H9 (cell line): ENCODE data around the gene NHLRC1. TPM values are rescaled to one million over a fixed set of nuclear protein-coding genes. Genes with fewer than 3 reads are reported as not detected.

ENCODE experiments used
- DNase-seq: peaks from one replicate; pipeline ENCODE4 v3.0.0-alpha.2; 2017
- H2AFZ ChIP-seq: one replicate; pipeline ENCODE4 v1.6.1; 2013; ENCODE audit warnings: mild to moderate bottlenecking, low read length, control low read depth, moderate library complexity
- H2AK5ac ChIP-seq: 2 replicates; pipeline ENCODE4 v1.6.1; 2013; ENCODE audit warnings: low read length, control low read depth, mixed read lengths; ENCODE audit not compliant: insufficient read length
- H2BK120ac ChIP-seq: one replicate; pipeline ENCODE4 v1.6.1; 2013; ENCODE audit warnings: low read depth, mild to moderate bottlenecking, low read length, control low read depth, inconsistent platforms; ENCODE audit not compliant: poor library complexity, severe bottlenecking
- H2BK12ac ChIP-seq: 2 replicates; pipeline ENCODE4 v1.6.1; 2013; ENCODE audit warnings: low read length, control low read depth, mixed read lengths, low read depth; ENCODE audit not compliant: insufficient read length
- H2BK15ac ChIP-seq: 2 replicates; pipeline ENCODE4 v1.6.1; 2013; ENCODE audit warnings: low read depth, low read length, control low read depth
- H2BK20ac ChIP-seq: one replicate; pipeline ENCODE4 v1.6.1; 2013; ENCODE audit warnings: low read depth, mild to moderate bottlenecking, low read length, control low read depth, inconsistent platforms; ENCODE audit not compliant: poor library complexity, severe bottlenecking
- H2BK5ac ChIP-seq: 2 replicates; pipeline ENCODE4 v1.6.1; 2013; ENCODE audit warnings: low read length, control low read depth, mixed read lengths; ENCODE audit not compliant: insufficient read length
- H3K14ac ChIP-seq: 2 replicates; pipeline ENCODE4 v1.6.1; 2013; ENCODE audit warnings: low read length, control low read depth; ENCODE audit not compliant: insufficient read depth
- H3K18ac ChIP-seq: 2 replicates; pipeline ENCODE4 v1.6.1; 2013; ENCODE audit warnings: low read depth, mild to moderate bottlenecking, mixed read lengths, low read length, control low read depth; ENCODE audit not compliant: insufficient read length
- H3K23ac ChIP-seq: 2 replicates; pipeline ENCODE4 v1.6.1; 2013; ENCODE audit warnings: low read length, control low read depth, mixed read lengths, low read depth; ENCODE audit not compliant: insufficient read length
- H3K23me2 ChIP-seq: 2 replicates; pipeline ENCODE4 v1.6.1; 2013; ENCODE audit warnings: low read depth, mild to moderate bottlenecking, mixed read lengths, low read length, control low read depth; ENCODE audit not compliant: insufficient read length, poor library complexity, severe bottlenecking
- H3K27ac ChIP-seq: 2 replicates; pipeline ENCODE4 v1.5.1; 2013; ENCODE audit warnings: low read length, control low read depth, mixed read lengths, low read depth; ENCODE audit not compliant: insufficient read length
- H3K27me3 ChIP-seq: 2 replicates; pipeline ENCODE4 v1.6.1; 2013; ENCODE audit warnings: low read length, control low read depth, inconsistent platforms; ENCODE audit not compliant: insufficient read depth
- H3K4ac ChIP-seq: 2 replicates; pipeline ENCODE4 v1.6.1; 2013; ENCODE audit warnings: low read depth, mild to moderate bottlenecking, control low read depth, inconsistent platforms, low read length, moderate library complexity
- H3K4me1 ChIP-seq: 2 replicates; pipeline ENCODE4 v1.6.1; 2013; ENCODE audit warnings: low read length, control low read depth, inconsistent platforms; ENCODE audit not compliant: insufficient read depth
- H3K4me2 ChIP-seq: 2 replicates; pipeline ENCODE4 v1.6.1; 2013; ENCODE audit warnings: low read length, control low read depth, mixed read lengths; ENCODE audit not compliant: insufficient read length, insufficient read depth
- H3K56ac ChIP-seq: 2 replicates; pipeline ENCODE4 v1.6.1; 2013; ENCODE audit warnings: low read depth, mild to moderate bottlenecking, mixed read lengths, low read length, control low read depth; ENCODE audit not compliant: insufficient read length
- H3K79me1 ChIP-seq: 2 replicates; pipeline ENCODE4 v1.6.1; 2013; ENCODE audit warnings: low read depth, mild to moderate bottlenecking, moderate library complexity, low read length, control low read depth, inconsistent platforms; ENCODE audit not compliant: insufficient read depth, poor library complexity, severe bottlenecking
- H3K79me2 ChIP-seq: 2 replicates; pipeline ENCODE4 v1.6.1; 2013; ENCODE audit warnings: low read length, control low read depth, inconsistent platforms; ENCODE audit not compliant: insufficient read depth
- H3K9ac ChIP-seq: 2 replicates; pipeline ENCODE4 v1.6.1; 2013; ENCODE audit warnings: low read length, control low read depth, mixed read lengths; ENCODE audit not compliant: insufficient read length; ENCODE audit errors: extremely low read depth
- H3K9me3 ChIP-seq: one replicate; pipeline ENCODE4 v1.6.1; 2013; ENCODE audit warnings: low read depth, low read length, inconsistent platforms; ENCODE audit not compliant: control insufficient read depth
- H3T11ph ChIP-seq: one replicate; pipeline ENCODE4 v1.6.1; 2013; ENCODE audit warnings: mild to moderate bottlenecking, low read length, control low read depth, inconsistent platforms
- H4K20me1 ChIP-seq: one replicate; pipeline ENCODE4 v1.6.1; 2013; ENCODE audit not compliant: control insufficient read depth, insufficient read length, insufficient read depth
- H4K5ac ChIP-seq: 2 replicates; pipeline ENCODE4 v1.6.1; 2013; ENCODE audit warnings: low read depth, mild to moderate bottlenecking, mixed read lengths, low read length, control low read depth; ENCODE audit not compliant: insufficient read length
- H4K8ac ChIP-seq: replicated peaks from 2 replicates; pipeline ENCODE4 v1.6.1; 2013; ENCODE audit warnings: low read length, control low read depth, mixed read lengths, low read depth; ENCODE audit not compliant: insufficient read length
- H4K91ac ChIP-seq: 2 replicates; pipeline ENCODE4 v1.6.1; 2013; ENCODE audit warnings: low read depth, mild to moderate bottlenecking, moderate library complexity, mixed read lengths, low read length, control low read depth; ENCODE audit not compliant: insufficient read length
- H3K27ac Mint-ChIP-seq, 3 experiments: 2 replicates in 2 of 3; 3 replicates in 1 of 3; pipeline ENCODE4 v1.8.0; 2020 to 2021; ENCODE audit warnings: mixed read lengths in 3 of 3, mild to moderate bottlenecking in 1 of 3, moderate library complexity in 1 of 3
- H3K27me3 Mint-ChIP-seq: 2 replicates; pipeline ENCODE4 v1.8.0; 2021; ENCODE audit warnings: low read depth, mild to moderate bottlenecking, moderate library complexity, mixed read lengths
- H3K36me3 Mint-ChIP-seq, 3 experiments: 2 replicates in 2 of 3; 3 replicates in 1 of 3; pipeline ENCODE4 v1.8.0; 2020 to 2021; ENCODE audit warnings: low read depth in 3 of 3, mixed read lengths in 3 of 3; ENCODE audit not compliant: insufficient read depth in 1 of 3
- H3K4me1 Mint-ChIP-seq, 2 experiments: 2 replicates each; pipeline ENCODE4 v1.8.0; 2020; ENCODE audit warnings: mixed read lengths in 2 of 2
- H3K4me3 Mint-ChIP-seq, 2 experiments: 2 replicates in 1 of 2; 3 replicates in 1 of 2; pipeline ENCODE4 v1.8.0; 2020 to 2021; ENCODE audit warnings: mild to moderate bottlenecking in 2 of 2, mixed read lengths in 2 of 2, moderate library complexity in 1 of 2
- H3K9me3 Mint-ChIP-seq, 2 experiments: 2 replicates in 1 of 2; 3 replicates in 1 of 2; pipeline ENCODE4 v1.8.0; 2020; ENCODE audit warnings: mild to moderate bottlenecking in 2 of 2, mixed read lengths in 2 of 2, moderate library complexity in 1 of 2
- CTCF ChIP-seq: fragments of 200-600 bp; sonication (generic); conservative IDR thresholded peaks from 3 replicates; pipeline ENCODE4 v1.8.0; 2021; ENCODE audit warnings: antibody characterized with exemption, mild to moderate bottlenecking
- WGBS: extraction: QIAGEN DNeasy Blood & Tissue Kit; methylation state at CpG from one replicate; pipeline ENCODE4 v1.1.7; 2013; ENCODE audit warnings: missing lambda C conversion rate, low lambda C conversion rate, mixed read lengths; ENCODE audit not compliant: insufficient read length; ENCODE audit errors: extremely low coverage; 5-methylcytosine and 5-hydroxymethylcytosine counted together
- total RNA-seq: library from RNA; stranded (reverse); gene quantifications from 2 replicates; pipeline ENCODE4 v1.2.1, GENCODE V29; 2021

The NHLRC1 gene
- total RNA-seq, 1 experiment from 2014 or later = 1.5 TPM

- Histone ChIP-seq H3K23me2 (no peaks in the 10 kb centered on the region), H2BK15ac (no peak overlapping the region), H3K4me2 (no peak overlapping the region), H3K9ac (no peak overlapping the region), H4K8ac (no peak overlapping the region), H4K20me1 (no peaks in the 10 kb centered on the region), H4K91ac (no peak overlapping the region), H3K18ac (no peak overlapping the region), H2AFZ (no peak overlapping the region), H2BK120ac (no peak overlapping the region), H3K9me3 (no peaks in the 10 kb centered on the region), H3K14ac (no peak overlapping the region), H2AK5ac (no peak overlapping the region), H3K56ac (no peak overlapping the region), H3K27me3 (no peaks in the 10 kb centered on the region), H3K23ac (no peak overlapping the region), H3K79me1 (no peaks in the 10 kb centered on the region), H2BK12ac (no peak overlapping the region), H2BK20ac (no peak overlapping the region), H3K4ac (no peak overlapping the region), H3K4me1 (no peaks in the 10 kb centered on the region), H4K5ac (no peak overlapping the region), H2BK5ac (no peak overlapping the region), H3K79me2 (no peaks in the 10 kb centered on the region), H3K27ac (no peak overlapping the region), H3T11ph (no peak overlapping the region)
- DNase-seq = no peak
- Mint-ChIP-seq H3K4me1 (peaks cover 16 to 18% of the 10 kb centered on the region in 2 experiments), H3K9me3 (no peaks in the 10 kb centered on the region), H3K27ac (peak overlapping the region in 2 of 3 experiments; percentile 50 to 58; a peak in 3 of 7 replicates), H3K36me3 (peaks cover 9 to 46% (median 40%) of the 10 kb centered on the region in 3 experiments; a peak in 6 of 7 replicates), H3K27me3 (no peaks in the 10 kb centered on the region), H3K4me3 (no peak overlapping the region)
- no CpG with 5 or more reads among the region's 3 CpGs for whole genome bisulfite sequencing
- TF ChIP-seq CTCF = no peak
Observed at GRCh38 chr6:18142591-18142861, 20.0 kb upstream of the NHLRC1 start.
